ENCODE data around the gene ELAVL2.

Gene ELAVL2

GRCh38 chr9:23821375-23822181 lies 4.5 kb downstream of the ELAVL2 start:
- DNase-seq: peak; percentile 11

DNA sequence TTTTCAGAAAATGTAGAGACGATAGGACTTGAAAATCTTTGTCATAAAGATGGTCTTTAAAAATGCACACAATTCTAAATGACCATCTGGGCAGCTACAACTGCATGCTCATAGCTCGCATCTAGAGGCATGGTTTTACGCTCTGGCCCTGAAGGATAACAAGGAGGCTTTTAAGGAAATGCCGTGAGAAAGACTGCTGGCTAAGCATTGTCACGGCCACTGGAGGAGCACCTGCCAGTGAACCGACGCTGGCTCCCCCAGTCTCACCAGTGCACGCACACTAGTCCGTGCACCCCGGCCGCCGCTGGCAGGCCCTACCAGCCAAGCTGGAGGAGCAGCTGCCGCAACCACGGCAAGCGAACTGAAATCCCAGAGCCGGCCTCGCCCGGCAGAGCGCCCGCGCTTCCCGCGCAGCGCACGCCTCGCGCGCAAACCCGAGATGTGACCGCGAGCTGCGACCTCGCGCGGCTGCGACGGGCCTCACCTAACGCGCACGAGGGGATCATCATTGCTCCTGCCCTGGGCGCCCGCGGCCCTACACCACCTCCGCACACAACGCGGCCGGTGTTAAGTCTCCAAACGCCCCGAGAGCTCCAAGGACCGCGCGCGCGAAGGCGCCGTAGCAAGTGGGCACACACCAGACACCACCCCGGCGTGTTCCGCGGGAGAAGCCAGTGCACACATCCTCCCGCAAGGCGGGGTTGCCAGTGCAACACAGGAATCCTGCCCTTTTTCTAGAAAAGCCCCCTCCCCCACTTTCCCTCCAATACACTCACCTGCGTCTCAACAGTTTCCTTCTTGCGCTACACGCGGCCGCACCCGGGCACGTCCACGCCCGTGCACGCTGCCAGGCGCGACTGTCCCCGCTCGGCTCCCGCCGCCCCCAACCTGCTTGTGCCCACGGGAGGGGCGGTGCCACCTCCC lies 5.3 kb downstream of the ELAVL2 start:
- DNase-seq: no peak

DNA sequence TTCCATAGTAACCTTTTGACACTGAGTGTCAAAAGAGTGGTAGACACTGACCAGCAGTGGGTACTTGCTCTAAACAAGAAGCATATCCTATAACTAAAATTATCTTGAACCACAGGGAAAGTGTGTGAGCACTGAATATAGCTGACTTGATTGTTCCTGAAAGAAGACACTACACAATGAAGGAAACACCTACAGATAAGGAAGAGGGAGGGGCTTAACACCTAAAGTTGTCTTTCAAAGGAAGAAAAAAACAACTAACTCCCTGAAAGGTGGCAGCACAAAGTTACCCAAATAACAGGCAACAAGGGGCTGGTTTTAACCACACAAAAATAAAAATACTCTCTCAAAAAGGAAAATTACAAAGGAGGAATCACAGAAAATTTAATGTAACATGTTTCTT lies 6.6 kb downstream of the ELAVL2 start:
- DNase-seq: no peak

- no peak for DNase-seq
Measured at GRCh38 chr9:23814243-23814642, 11.8 kb downstream of the ELAVL2 start.

DNA sequence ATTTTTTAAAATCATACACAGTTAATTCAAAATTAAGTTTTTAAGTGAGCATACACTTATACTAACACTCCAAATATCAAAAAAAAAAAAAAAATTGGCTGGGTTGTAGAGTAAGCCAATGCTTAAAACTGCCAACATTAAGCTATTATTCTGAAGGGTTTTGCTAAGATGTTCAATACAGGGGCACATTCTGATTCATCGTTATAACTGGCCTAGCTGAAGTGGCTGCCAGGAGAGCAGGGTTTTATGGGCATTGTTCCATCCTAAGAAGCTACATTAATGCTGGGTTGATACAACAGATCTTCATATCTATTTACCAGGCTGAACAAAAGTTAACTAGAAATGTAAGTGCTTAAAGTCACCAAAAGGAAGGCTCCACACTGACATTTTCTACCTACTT lies 13.4 kb downstream of the ELAVL2 start:
- DNase-seq: no peak

DNA sequence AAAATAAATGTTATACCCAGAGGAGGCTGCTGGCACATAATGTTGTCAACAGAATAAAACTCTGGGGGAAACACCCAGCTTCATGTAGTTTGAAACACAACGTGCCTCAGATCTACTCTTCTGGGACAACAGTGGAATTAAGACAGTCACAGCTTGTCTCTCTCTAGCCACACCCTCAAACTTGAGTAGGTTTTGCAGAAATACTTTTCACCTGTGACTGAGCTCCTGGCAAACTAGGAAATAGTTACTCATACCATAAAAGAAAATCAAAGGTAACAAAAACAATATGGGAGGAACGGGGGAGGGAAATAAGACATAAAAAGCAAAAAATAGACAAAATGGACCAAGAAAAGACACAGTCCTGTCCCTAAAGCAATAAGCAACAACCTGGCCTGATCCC lies 14.4 kb downstream of the ELAVL2 start:
- DNase-seq: no peak

- no peak for DNase-seq
Measured at GRCh38 chr9:23803216-23803615, 22.8 kb downstream of the ELAVL2 start.

GRCh38 chr9:23801523-23801922 lies 24.5 kb downstream of the ELAVL2 start:
- DNase-seq: no peak

DNA sequence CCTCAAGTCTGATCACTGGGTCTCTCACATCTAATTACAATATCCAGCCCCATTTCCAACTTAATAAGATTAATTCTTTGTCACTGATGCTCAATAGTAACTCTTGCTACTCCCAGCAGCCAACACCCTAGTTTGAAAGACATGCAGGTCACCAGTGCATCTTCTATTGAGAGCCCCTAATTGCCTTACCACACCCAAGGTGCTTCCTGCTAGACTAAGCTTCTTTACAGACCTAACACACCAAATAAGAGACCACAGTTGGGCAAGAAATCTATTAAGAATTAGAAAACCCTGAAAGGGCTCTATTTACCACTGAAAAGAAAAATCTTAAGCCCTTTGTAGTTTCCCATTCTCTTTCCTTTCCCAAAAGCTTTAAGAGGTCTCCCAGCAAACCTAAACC lies 26.5 kb downstream of the ELAVL2 start:
- no peak for DNase-seq

DNA sequence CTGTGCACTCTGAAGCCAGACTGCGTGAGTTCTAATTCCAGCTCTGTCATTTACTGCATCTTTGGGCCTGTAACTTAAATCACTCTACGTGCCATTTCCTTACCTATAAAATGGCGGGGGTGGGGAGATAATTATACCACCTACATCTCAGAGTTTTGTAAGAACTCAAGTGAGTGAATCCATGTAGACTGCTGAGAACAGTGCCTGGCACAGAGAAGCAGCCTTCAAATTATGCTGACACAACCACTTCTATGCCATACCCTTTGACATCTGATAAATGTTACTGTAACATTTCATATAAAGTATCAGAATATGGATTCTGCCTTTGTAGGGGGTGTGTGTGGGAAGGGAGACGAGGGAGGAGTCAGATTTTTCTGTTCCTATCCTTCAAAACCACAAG lies 27.7 kb downstream of the ELAVL2 start:
- DNase-seq: no peak

DNA sequence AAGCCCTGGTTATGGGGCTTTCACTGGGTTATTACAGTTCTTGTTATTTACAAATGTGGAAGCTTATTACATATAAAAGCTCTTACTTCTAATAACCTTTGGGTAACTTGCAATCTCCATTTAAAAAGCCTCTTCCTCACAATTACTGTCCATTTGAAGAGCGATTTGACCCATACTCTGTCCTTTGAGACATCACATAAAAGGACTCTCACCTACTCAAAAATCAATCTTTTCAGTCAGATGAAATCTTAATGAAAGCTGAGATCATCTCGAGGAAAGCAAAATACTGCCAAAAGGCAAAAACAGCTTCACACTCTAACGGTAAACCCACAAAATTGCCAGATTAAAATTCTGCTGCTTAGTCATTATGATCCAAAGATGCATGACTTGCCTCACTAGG lies 29.8 kb downstream of the ELAVL2 start:
- no peak for DNase-seq

DNA sequence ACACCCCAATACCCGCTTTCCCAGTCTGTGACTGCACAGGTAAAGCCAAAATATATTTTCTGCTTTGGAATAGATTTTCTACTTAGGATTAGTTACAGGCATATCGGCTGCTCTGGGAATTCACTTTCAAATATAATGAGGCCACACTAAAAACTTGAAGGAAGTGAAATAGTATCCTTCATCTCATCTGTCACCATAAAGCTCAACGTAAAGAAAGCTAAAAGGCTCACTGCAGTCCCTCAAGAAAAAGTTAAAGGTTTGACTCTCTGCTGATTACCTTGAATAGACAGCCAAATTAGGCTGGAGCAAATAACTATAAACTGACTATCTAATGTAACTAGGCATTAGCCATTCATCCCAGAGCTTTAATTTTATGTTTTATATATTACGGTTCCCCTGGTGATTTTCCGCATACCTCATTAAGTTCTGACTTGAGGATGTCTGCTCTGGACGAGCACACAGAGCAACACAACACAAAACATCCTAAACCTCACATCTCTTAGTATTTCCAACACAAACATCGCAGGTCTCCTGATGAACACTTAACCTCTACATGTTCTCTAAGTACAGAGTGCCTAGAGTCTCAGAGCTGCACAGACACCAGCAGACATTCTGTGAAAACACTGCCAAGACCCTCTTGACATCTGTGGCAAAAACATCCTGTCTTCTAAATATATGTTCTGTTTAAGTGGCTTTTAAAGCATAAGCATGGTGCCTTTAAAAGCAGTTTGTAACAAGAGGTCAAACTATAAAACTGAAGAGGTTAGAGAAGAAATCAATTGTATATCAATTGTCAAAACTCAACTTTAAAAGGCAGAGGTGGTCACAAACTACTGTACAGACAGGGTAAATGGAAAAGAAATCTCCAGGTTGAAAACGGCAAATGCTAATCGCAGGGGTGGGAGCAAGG lies 35.4 kb downstream of the ELAVL2 start:
- no peak for DNase-seq

- DNase-seq: no peak
Measured at GRCh38 chr9:23789529-23790254, 36.3 kb downstream of the ELAVL2 start.

DNA sequence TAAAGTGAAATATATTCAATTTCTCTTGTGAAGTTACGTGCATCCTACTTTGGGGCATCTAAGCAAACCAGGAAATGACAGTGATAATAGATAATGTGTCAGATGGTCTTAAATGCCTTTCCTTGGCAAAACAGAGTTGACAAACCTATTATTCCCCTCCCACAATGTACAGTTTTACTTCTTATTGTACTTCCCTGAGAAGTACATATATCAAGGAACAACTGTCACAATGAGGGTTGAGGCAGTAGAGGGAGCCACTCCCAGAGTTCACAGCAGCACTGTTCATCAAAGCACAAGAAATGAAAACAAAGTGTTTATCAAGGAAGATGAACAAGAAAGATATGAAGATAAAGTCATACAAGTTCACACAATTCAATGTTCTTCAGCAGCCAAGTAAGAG lies 41.1 kb downstream of the ELAVL2 start:
- no peak for DNase-seq

DNA sequence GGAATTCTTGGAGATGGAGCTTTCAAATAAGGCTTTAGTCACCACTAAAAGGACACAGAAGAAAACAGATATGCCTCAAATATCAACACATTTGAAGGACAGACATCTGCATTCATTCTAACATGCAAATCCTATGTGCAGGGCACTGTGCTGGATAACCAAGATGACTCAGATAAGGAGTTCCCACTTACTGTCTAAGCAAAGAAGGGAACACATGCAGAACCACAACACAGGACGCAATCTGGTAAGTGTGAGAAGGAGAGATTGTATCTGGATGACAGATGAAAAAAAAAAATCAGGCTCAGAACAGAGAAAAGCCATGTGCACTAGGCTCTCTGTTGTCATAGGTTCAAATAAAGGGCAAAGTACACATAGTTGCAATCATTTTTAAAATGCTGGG lies 42.5 kb downstream of the ELAVL2 start:
- no peak for DNase-seq

DNA sequence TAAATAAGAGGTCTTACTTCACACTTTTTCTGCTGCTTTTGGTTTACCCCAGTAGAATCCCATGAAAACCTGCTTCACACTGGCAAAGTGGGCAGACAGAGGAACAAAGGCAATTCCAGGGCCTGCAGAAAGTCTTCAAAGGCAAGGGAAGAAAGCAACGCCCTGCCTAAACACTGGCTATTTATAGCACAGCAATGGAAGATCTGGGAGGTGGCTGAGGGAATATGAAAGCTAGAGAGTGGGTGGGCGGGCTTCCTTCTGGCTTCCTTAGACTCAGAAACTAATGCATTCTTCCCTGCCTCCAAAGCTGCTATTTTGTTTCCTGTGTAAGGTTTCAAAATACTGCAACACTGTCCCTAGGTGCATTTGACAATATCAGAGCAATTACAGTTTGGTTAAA lies 46.8 kb downstream of the ELAVL2 start:
- DNase-seq: no peak

GRCh38 chr9:23777328-23777727 lies 48.7 kb downstream of the ELAVL2 start:
- DNase-seq: no peak

GRCh38 chr9:23775549-23775948 lies 50.5 kb downstream of the ELAVL2 start:
- DNase-seq: no peak

GRCh38 chr9:23774266-23774665 lies 51.8 kb downstream of the ELAVL2 start:
- no peak for DNase-seq

GRCh38 chr9:23772385-23772783 lies 53.7 kb downstream of the ELAVL2 start:
- DNase-seq: no peak

DNA sequence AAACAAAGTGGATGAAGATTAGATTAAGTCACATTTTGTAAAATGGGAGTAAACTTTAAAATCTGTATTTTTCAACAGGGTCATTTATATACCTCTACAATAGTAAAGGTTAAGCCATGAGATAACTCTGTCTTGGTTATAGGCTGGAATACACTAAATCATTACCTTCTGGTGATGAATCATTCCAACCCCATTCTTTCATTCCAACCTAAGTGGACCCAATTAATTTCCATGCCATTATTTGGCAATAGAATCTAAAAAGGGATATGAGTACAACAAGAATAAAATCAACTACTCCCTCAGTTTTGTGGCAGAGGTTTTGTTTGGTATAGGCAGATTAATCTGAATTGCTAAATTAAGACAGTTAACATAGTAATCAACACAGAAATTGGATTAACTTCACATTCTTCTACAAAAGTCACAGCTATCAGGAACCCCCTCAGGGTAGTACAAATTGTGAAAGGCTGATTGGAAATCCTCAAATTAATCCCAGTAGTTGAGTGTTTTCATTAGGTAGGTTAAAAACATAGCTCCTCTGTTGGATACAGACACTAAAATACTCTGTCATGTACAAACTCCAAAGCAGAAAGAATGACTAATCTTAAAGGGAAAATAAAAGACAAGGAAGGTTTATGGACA lies 54.2 kb downstream of the ELAVL2 start:
- DNase-seq: peak; percentile 12

Measured in NCI-H226 (cell line).